C1 segment of cervical spinal cord (tissue), 14 donors: ENCODE results near the gene CD37.
"Not testable (repeated sequence)": the region's sequence is repeated elsewhere in the genome, so short reads cannot be mapped to it uniquely, and the experiment has no call there.

Source experiments
- DNase-seq, 14 donors: peaks; one replicate each; lab custom pipeline; 2025; lab: John Stamatoyannopoulos, UW

Gene CD37

GRCh38 chr19:49328741-49329140 is 6.5 kb upstream of the CD37 start:
- no peak for DNase-seq

DNA sequence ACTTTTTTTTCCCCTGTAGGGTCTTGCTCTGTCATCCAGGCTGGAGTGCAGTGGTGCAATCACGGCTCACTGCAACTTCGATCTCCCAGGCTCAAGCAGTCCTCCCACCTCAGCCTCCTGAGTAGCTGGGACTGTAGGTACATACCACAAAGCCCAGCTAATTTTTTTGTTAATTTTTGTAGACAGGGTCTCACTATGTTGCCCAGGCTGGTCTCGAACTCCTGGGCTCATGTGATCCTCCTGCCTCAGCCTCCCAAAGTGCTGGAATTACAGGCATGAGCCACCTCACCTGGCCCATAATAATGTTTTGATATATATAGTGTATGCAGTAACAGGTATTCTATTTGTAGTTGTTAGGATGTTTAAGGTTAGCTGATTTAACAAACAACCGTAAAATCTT is 4.0 kb upstream of the CD37 start:
- not testable (repeated sequence) for DNase-seq

DNA sequence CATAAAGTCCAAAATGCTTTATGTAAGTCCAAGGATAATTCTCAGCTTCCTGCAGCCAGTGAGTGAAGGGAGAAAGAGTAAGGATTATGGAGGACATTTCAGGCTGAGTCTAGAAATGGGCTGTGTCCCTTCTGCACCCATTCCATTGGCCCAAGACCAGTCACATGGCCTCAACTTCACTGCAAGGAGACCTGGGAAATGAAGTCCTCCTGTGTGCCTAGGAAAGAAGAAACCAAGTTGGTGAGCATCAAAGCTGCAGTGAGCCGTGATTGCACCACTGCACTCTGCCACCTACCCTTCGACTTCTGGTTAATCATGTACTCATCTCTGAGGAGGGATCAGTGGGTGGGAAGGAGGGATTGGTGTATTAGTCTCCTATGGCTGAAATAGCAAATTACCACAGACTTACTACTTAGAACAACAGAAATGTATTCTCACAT is 3.6 kb upstream of the CD37 start:
- DNase-seq: peak in 1 of 14 donors; percentile 7

DNA sequence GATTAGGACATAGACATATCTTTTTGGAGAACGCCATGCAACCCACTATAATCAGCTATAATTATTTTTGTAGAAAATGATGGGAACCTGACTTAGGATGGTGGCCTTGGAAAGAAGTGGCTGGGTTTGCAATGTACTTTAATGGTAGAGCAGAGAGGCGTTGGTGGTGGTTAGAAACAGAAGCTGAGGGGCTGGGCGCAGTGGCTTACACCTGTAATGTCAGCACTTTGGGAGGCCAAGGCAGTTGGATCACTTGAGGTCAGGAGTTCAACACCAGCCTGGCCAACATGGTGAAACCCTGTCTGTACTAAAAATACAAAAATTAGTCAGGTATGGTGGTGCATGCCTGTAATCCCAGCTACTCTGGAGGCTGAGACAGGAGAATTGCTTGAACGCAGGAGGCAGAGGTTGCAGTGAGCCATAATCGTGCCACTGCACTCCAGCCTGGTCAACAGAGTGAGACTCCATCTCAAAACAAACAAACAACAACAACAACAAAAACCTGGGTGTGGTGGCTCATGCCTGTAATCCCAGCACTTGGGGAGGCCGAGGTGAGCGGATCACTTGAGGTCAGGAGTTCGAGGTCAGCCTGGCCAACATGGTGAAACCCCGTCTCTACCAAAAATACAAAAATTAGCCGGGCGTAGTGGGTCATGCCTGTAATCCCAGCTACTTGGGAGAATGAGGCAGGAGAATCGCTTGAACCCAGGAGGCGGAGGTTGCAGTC is 2.4 kb upstream of the CD37 start:
- not testable (repeated sequence) for DNase-seq

DNA sequence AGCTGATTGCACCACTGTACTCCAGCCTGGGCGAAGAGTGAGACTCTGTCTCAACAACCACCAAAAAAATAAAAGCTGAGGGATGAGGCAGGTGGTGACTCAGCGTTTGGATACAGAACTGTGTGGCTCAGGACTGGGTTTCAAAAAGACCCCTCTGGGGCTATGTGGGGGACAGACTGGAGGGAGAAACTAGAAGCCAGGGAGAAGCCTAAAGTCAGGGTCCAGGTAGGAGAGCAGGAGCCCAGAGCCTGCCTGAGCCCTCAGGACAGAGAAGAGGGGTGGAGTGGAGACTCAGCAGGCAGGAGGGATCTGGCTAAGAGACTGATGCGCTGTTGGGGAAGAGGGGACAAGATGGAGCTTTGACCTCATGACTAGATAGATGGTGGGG is 1.8 kb upstream of the CD37 start:
- DNase-seq: no peak

DNA sequence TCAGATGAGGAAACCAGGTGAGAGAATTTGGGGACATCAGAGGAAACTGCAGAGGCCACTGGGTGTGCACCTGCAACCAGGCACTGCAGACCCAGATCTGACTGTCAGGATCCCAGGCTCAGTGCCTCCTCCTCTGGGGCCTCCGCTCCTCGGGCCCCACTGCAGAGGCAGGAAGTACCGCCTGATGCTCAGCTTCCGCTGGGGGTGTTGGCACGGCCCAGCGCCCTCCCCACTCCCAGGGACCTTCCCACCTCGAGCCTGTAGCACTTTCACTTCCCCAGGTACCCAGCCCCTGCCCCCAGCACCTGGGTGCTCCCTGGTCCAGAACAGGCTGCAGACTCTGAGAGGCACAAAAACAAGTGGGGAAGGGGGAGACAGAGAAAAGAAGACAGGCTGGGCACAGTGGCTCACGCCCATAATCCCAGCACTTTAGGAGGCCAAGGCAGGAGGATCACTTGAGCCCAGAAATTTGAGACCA is 1.4 kb upstream of the CD37 start:
- peak in 3 of 14 donors; percentile 6 to 16 (median 7) for DNase-seq

DNA sequence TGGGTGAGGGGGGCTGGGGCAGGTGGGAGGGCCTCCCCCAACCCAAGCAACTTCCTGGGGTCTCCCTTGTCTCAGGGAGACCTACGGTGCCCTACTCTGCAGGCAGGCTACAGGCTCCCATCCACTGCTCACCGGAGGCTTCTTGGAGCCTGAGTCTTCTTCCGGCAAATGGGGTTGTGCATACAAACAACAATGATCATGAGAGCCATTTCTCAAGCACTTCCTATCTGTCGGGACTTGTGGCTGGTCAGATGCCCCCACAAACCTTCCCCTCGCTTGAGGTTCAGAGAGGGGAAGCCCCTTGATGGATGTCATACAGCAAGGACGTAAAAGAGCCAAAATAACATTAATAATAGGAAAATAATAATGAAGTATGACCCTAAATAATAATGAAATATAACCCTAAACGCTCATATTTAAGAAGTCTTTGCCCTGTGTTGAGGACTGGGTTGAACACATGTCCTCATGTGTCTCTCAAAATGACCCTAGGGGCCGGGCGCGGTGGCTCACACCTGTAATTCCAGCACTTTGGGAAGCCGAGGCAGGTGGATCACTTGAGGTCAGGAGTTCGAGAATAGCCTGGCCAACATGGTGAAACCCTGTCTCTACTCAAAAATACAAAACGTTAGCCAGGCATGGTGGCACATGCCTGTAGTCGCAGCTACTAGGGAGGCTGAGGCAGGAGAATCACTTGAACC is 727 bp downstream of the CD37 start:
- peak in 1 of 14 donors; percentile 21 for DNase-seq

DNA sequence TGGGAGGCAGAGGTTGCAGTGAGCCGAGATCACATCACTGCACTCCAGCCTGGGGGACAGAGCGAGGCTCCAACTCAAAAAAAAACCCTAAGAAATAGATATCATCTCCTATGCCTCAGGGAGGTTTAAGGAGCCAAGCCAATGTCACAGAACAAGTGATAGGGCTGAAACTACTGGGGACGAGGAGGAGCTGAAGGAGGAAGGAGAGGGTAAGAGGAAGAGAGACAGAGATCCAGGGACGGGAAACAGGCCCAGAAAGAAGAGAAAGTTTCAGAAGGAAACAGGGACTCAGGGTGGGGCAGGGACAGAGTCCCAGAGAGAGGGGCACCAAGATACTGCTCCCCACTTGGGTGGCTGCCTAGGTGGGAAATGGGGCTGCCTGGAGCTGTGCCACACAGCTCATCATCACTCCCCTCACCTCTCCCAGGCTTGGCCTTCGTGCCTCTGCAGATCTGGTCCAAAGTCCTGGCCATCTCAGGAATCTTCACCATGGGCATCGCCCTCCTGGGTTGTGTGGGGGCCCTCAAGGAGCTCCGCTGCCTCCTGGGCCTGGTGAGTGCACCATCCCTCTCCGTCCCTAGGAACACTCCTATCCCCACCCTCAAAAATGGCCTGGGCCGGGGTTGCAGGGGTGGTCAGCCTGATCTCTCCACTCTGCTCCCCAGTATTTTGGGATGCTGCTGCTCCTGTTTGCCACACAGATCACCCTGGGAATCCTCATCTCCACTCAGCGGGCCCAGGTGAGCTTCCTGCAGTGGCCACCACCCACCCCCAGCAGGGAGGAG is 1.5 kb downstream of the CD37 start:
- no peak for DNase-seq

- no peak for DNase-seq
Observed at GRCh38 chr19:49337267-49338022, 2.2 kb downstream of the CD37 start.

- no peak for DNase-seq
Observed at GRCh38 chr19:49338023-49338677, 2.9 kb downstream of the CD37 start.

DNA sequence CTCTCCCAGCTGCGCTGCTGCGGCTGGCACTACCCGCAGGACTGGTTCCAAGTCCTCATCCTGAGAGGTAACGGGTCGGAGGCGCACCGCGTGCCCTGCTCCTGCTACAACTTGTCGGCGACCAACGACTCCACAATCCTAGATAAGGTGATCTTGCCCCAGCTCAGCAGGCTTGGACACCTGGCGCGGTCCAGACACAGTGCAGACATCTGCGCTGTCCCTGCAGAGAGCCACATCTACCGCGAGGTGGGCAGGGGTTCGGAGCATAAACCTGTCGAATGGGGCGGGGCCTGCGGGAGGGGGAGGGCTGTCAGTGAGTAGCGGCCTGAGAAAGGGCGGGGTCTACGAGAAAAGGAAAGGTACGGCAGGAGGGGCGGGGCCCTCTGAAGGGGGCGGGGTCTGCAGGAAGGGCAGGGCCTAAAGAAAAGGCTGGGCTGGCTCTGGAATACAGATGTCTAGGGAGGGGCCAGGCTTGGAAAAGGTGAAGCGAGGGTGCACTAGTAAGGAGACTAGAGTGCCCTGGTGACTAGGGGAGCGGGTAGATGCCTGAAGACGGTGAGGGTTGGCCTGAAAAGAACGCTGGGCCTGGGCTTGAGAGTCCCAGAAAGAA is 3.6 kb downstream of the CD37 start:
- no peak for DNase-seq

GRCh38 chr19:49339301-49340068 is 4.3 kb downstream of the CD37 start:
- DNase-seq: peak in 9 of 14 donors; percentile 10 to 59 (median 35)

- no peak for DNase-seq
Observed at GRCh38 chr19:49340069-49340864, 5.1 kb downstream of the CD37 start.

DNA sequence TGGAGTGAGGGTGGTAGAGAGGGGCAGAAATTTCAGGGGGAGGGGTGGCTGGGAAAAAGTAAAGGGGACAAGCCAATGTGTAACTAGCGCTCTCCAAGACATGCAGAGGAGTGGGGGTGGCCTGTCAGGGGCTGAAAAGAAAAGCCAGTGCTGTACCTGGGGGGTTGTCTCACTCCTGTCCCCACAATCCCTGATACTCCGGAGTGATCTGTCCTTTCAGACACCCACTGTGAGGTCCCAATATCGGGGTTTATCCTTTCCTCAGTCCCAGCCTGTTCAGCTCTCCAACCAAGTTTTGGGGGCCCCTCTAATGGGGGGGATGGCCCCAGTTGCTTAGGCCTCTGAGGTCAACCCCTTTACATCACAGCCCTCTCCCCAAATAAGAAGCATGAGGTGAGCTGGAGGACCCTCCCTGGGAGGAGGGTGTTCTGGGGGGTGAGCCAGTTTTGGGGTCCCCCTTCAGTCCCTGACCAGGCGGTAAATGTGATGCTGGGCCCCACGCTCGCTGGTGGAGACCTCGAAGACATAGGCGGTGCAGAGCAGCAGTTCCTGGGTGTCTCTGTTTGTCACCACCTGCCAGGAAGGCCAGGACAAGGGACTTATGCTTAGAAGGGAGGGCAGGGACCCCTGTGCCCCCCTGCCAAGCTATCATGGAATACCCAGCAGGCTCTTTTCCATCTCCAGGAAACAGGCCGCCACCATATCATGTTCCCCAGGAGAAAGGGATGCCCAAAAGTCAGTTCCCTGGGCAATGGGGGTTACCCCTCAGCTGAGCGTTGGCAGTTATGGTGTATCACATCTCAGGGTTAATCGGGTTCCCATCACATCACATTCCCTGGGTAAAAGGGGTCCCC is 5.9 kb downstream of the CD37 start:
- no peak for DNase-seq

GRCh38 chr19:49342291-49342721 is 7.1 kb downstream of the CD37 start:
- DNase-seq: no peak

- no peak for DNase-seq
Observed at GRCh38 chr19:49343123-49343522, 7.9 kb downstream of the CD37 start.

DNA sequence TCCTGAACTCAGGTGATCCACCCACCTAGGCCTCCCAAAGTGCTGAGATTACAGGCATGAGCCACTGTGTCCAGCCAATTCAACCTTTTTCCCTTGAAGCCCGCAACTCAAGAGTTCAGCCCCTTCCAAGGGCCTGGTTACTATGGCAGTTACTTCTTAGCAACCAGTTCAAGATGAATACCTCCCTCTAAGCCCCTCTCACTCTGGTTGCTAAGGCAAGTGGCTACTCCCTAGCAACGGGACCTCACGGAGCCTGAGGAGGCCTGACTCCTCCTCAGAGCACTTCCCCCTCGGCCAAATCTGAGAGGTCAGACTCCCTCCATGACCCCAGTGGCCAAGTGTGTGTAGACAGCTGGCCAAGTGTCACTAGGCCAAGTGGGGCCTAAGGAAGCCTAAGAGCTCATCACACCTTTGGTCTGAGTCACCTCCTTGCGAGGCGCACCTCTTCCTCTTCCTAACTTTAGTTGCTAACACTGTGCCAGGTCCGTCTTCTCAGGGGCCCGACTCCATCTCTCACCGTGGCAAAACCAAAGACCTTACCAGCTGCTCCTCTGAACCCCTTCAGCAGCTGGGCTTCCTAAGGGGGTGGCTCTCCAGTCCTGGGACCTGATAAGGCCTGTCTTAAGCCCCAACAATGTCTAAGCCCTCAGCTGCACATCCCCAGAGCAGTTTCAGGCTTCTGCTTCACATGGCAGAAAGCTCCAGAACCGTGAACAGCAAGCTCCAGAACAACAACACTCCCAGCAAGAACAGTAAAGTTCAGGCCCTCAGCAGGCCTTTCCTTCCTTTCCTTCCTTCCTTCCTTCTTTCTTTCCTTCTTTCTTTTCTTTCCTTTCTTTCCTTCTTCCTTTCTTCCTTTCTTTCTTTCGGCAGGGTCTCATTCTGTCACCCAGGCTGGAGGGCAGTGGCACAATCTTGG is 9.6 kb downstream of the CD37 start:
- DNase-seq: no peak
